GM23338 (cell line): ENCODE measurements around the gene RAB11B.
"Not testable (repeated sequence)": the region's sequence is repeated elsewhere in the genome, so short reads cannot be mapped to it uniquely, and the experiment has no call there.

Source experiments
- CREB1 ChIP-seq: fragments of 250-450 bp; sonication (Bioruptor Pico); IDR thresholded peaks from 2 replicates; pipeline ENCODE4 v1.5.0; 2020; ENCODE audit warnings: low read depth, mild to moderate bottlenecking, moderate library complexity
- CTCF ChIP-seq, 2 experiments: fragments of 200-600 bp in 1 of 2; sonication (generic) in 1 of 2; conservative IDR thresholded peaks; 2 replicates each; pipeline versions ENCODE4 v1.5.1 to v1.6.1; 2016 to 2017; ENCODE audit warnings: antibody characterized with exemption in 2 of 2, low read depth in 2 of 2, mild to moderate bottlenecking in 2 of 2, moderate library complexity in 1 of 2
- ETS1 ChIP-seq: IDR thresholded peaks from 2 replicates; pipeline ENCODE4 v1.6.1; 2016; ENCODE audit warnings: antibody characterized with exemption
- EZH2 ChIP-seq: fragments of 200-600 bp; sonication (generic); IDR thresholded peaks from one replicate; pipeline ENCODE4 v1.8.0; 2017; ENCODE audit warnings: antibody characterized with exemption, mild to moderate bottlenecking, low read depth; ENCODE audit not compliant: unreplicated experiment
- EZH2phosphoT487 ChIP-seq: fragments of 200-600 bp; sonication (generic); IDR thresholded peaks from one replicate; pipeline ENCODE4 v1.8.1; 2018; ENCODE audit warnings: antibody characterized with exemption; ENCODE audit not compliant: unreplicated experiment
- JUNB ChIP-seq: IDR thresholded peaks from one replicate; pipeline ENCODE4 v1.6.1; 2016; ENCODE audit warnings: antibody characterized with exemption; ENCODE audit not compliant: unreplicated experiment
- POLR2AphosphoS5 ChIP-seq: IDR thresholded peaks from 2 replicates; pipeline ENCODE4 v1.6.1; 2016; ENCODE audit warnings: antibody characterized with exemption, low read depth
- REST ChIP-seq: IDR thresholded peaks from one replicate; pipeline ENCODE4 v1.6.1; 2018; ENCODE audit warnings: antibody characterized with exemption; ENCODE audit not compliant: unreplicated experiment
- STAT1 ChIP-seq: IDR thresholded peaks from one replicate; pipeline ENCODE4 v1.6.1; 2016; ENCODE audit warnings: antibody characterized with exemption; ENCODE audit not compliant: unreplicated experiment

GRCh38 chr19:8386419-8386818 lies 3.7 kb upstream of the RAB11B start:
- not testable (repeated sequence) for TF ChIP-seq CTCF (conservative IDR thresholded peaks at IDR 0.05; ENCODE audit: low read depth in 2 of 2); REST; EZH2phosphoT487; EZH2; JUNB; POLR2AphosphoS5; ETS1; CREB1 (CRISPR knock-in tag); STAT1
